Fibroblast of skin of abdomen (primary cell): ENCODE measurements around the gene CCDC88A.
"Not testable (repeated sequence)": the region's sequence is repeated elsewhere in the genome, so short reads cannot be mapped to it uniquely, and the experiment has no call there.

Source experiments
- DNase-seq: peaks from one replicate; pipeline ENCODE4 v3.0.0-alpha.2; 2013

The CCDC88A gene

GRCh38 chr2:55371376-55371775 lies 48.3 kb downstream of the CCDC88A start:
- no peak for DNase-seq

DNA sequence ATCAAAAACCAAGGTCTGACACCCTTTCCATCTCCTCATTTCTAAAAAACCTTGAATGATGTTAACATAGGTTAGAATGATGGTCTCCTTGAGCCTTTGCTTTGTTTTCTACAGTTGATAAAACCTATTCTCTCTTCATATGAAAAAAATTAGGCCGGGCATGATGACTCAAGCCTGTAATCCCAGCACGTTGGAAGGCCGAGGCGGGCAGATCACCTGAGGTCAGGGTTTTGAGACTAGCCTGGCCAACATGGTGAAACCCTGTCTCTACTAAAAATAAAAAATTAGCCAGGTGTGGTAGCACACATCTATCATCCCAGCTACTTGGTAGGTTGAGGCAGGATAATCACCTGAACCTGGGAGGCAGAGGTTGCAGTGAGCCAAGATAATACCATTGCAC lies 49.4 kb downstream of the CCDC88A start:
- DNase-seq, result no peak

- DNase-seq, result no peak
Measured at GRCh38 chr2:55365303-55365702, 54.4 kb downstream of the CCDC88A start.

GRCh38 chr2:55364189-55365055 lies 55.2 kb downstream of the CCDC88A start:
- DNase-seq, result peak; percentile 92

DNA sequence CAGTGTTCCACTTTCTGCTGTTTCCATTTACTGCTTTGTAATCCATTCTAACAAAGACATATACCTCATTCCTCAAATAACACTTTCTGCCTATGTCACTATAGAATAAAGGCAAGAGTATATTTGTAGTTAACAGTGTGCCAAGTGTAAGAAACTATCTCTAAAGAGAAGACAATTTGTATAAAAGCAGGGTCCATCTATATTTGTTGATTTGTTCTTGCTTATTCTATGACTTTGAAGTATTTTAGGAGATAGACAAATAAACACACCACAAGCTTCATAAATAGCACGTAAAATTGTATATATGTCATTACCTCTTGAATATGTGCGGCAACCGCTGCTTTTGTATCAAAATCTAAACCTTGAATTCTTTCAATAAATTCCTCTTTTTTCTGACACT lies 56.0 kb downstream of the CCDC88A start:
- no peak for DNase-seq

GRCh38 chr2:55361465-55362189 lies 58.0 kb downstream of the CCDC88A start:
- DNase-seq, result no peak

DNA sequence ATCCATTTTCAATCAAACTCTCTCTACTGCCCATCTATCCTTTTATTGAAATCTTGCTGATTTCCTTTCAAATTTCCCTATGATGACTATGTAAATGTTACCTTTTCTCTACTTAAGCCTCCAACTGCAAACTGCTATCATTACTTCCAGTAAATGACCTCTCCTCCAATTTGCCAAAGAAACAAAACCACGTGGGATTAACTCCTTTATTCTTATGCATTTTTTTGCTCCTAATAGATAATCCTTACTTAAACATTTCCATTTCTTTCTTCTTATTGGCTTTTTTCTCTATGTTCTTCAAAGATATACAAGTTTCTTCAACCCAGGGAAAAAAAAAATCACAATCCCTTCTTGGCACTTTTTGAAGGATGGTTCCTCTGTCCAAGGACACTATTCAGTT lies 61.2 kb downstream of the CCDC88A start:
- no peak for DNase-seq

DNA sequence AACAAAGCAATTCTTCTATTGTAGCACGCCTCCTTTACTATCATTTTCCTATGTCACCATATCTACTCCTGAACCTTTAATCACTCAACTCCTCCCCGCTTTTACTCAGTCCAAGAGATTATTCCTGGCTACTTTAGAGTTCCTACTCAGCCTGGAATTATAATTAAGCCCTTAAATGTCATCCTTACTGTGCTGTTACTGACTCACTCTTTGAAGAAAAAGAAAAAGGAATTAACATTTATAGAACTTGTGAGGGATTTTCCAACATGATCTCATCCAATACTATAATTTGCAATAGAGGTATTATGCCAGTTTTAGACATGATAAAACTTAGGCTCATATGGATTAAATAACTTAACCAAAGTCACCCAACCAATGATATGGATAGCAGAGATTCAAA lies 61.7 kb downstream of the CCDC88A start:
- peak; percentile 35 for DNase-seq

DNA sequence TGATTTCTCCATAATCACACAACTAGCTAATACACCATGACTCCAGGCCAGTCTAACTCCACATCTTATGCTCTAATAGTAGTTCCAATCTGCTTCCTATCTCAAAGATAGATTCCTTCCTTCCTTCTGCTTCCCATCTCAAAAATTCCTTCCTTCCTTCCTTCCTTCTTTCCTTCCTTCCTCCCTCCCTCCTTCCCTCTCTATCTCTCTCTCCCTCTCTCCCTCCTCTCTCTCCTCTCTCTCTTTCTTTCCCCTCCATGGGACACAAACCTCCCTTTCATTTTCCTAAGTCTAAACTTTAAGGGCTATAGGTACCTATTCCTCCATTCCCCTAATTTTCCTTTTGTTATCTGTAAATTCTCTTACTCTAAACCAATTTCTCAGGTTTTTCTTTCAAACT lies 62.5 kb downstream of the CCDC88A start:
- no peak for DNase-seq

GRCh38 chr2:55356136-55356535 lies 63.5 kb downstream of the CCDC88A start:
- not testable (repeated sequence) for DNase-seq

- DNase-seq, result no peak
Measured at GRCh38 chr2:55355451-55355850, 64.2 kb downstream of the CCDC88A start.

DNA sequence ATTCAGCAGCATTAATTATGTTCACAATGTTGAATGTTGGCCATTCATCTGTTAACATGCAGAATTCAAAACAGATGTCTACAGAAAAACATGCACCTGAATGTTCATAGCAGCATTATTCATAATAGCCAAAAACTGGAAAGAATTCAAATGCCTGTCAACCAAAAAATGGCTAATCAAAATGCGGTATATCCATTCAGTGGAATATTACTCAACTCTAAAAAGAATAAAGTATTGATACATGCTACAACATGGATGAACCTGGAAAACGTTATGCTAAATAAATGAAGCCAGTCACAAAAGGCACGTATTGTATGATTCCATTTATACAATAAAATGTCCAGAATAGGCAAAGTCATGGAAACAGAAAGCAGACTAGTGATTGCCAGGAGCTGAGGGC lies 68.0 kb downstream of the CCDC88A start:
- no peak for DNase-seq

GRCh38 chr2:55345064-55345463 lies 74.6 kb downstream of the CCDC88A start:
- no peak for DNase-seq

DNA sequence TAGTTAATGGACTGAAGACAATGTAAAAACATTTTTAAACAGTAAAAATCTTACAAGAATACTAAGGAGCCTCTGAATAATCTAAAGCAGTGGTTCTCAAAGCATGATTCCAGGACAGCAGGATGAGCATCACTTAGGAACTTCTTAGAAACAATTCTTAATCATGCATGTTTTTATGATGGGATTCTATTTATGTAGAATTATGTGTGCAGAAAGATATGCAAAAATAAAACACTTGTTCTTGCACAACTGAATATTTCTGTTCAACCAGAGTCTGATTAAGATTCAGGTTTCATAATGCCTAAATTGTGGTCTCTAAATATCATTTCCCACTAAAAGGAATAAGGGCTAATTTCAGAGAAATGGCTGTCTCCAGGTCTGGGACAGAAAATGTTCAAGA lies 81.4 kb downstream of the CCDC88A start:
- DNase-seq, result peak; percentile 6

DNA sequence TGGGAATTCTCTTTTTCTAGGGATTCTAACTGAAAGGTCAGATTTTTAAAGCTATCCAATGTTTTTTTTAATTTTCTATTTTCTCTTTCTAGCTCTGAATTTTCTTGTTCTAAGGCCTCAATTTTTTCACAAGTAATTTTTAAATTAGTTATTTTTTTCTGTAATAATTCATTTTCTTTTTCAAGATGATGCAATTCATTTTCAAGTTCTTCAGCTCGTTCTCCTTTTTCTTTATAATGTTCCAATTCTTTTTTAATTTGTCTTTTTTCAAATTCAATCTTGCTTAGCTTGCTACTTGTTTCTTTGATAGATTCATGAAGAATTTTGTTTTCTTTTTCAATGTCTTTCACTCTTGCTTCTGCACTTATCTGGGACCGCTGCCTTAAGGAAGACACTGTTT lies 84.9 kb downstream of the CCDC88A start:
- DNase-seq, result no peak

DNA sequence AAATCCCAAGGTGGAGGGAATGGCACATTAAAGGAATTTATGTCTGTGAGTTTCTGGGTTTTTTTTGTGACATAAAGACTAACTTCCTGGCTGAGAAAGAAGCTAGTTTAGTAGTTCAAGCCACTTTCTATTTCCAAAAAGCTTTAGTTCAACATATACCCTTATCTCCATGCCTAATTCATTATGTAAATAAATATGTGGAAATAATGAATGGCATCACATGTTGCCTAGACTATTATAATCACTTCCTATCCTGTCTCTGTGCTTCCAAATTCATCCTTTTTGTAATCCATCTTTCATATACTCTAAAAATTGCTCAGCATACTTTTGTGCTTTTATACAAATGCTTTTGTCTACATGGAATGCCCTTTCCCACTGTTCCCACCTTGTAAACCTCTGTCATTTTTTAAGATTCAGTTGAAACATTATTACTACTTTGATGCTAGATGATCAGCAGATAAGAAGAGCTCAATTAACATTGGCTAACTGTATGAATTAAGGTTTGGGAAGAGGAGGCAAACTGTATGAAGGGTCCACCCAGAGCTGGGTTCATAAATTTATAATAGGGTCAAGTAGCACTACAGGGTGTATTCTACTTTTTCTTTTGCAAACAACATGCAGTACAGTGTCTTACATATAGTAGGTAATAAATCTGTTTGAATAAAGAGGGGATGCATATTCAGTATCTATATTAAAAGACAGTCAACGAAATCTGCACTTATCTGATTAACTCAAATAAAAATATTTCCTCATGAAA lies 88.9 kb downstream of the CCDC88A start:
- DNase-seq, result no peak

GRCh38 chr2:55327470-55328230 lies 92.0 kb downstream of the CCDC88A start:
- DNase-seq, result no peak

DNA sequence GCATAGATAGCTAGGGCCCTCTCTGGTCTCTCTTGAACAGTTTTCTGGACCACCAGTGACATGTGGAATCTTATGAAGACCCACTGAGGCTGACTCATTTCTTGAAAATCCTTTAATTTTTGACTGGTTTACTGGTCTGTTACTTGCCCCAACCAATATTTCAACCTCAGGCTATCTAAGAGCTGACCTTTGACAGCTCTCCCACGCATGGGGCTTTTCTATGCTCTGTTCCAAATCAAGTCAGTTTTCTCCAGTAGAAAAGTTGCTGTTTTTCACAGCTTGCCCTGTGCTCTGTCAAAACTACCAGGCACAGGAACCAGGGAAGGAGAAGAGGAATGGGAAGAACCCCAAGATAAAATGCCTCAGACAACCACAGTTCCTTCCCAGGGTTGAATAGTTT lies 104.7 kb downstream of the CCDC88A start:
- no peak for DNase-seq

DNA sequence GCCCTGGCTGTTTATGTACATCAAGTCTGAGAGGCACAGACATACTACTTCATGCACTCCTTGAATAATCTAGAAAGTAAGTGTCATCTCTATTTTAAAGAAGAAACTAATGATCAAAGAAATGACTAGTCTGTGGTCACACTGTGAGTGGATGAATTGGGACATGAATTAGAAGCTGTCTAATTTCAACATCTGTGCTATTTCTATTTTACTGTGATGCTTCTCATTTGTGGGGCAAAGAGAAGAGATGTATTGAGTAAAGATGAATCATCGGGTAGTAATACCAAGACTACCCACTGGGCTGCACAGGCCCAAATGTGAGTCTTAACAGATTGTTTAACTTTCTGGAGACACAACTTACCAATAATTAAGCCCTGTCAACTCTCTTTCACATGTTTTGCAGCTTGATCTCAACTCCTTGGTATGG lies 108.2 kb downstream of the CCDC88A start:
- peak; percentile 44 for DNase-seq

- DNase-seq, result peak; percentile 62
Measured at GRCh38 chr2:55309446-55309845, 110.2 kb downstream of the CCDC88A start.

DNA sequence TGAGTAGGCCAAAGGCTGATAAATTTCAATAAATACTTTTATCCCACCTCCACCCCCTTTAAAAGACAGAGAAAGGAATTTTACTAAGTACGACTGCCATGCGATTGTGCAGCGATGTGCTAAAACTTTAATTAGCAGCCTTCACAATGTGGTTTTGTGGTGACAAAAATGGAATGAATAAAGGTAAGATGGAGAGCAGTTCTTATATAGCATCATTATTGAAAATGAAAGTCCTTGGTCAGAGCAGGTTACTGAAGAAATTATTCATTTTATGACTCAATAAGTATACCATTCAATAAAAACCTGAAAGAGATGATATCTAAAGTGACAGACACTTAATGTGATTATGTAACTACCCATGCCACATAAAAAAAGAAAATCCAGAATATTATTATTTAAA lies 117.4 kb downstream of the CCDC88A start:
- no peak for DNase-seq

- DNase-seq, result no peak
Measured at GRCh38 chr2:55301277-55301676, 118.4 kb downstream of the CCDC88A start.
